ENCODE results near the gene FGF6. TPM values are rescaled to one million over a fixed set of nuclear protein-coding genes. Genes with fewer than 3 reads are reported as not detected.

Gene FGF6
- polyA plus RNA-seq, 1 of the 3 experiments (the other 2 are of a cell fraction): not detected

GRCh38 chr12:4490973-4491372 lies 45.4 kb upstream of the FGF6 start (continued):
- TF ChIP-seq FOSL2 (IDR thresholded peaks at IDR 0.05; ENCODE audit: borderline replicate concordance, low read depth) (no peak), TAF1 (IDR thresholded peaks at IDR 0.05; ENCODE audit: borderline replicate concordance, low read depth, low read length) (no peak), USF2 (IDR thresholded peaks at IDR 0.05; ENCODE audit: borderline replicate concordance, low read depth, low read length) (no peak), CHD2 (IDR thresholded peaks at IDR 0.05; ENCODE audit: low read length, partially characterized antibody) (no peak), NRF1 (IDR thresholded peaks at IDR 0.05; ENCODE audit: low read depth, low read length) (no peak), IRF3 (IDR thresholded peaks at IDR 0.05; ENCODE audit: low read depth, low read length) (no peak), FOXJ3 (CRISPR knock-in tag; IDR thresholded peaks at IDR 0.05) (no peak)

- no peak overlapping the region for H3K4me2 ChIP-seq
- CTCF ChIA-PET: no interaction called here
- H2AFZ ChIP-seq (ENCODE audit: low read depth): no peak overlapping the region
- no peaks in the 10 kb centered on the region for H3K9me2 ChIP-seq
- WGBS (ENCODE audit: low lambda C conversion rate): 88% methylated on average over 2 of the region's 2 CpGs
- H3K27ac ChIP-seq (ENCODE audit: low read depth in 2 of 2, low read length in 1 of 2): no peak overlapping the region
- no peaks in the 10 kb centered on the region for H3K79me2 ChIP-seq (ENCODE audit: insufficient read depth)
- H3K9me3 ChIP-seq: no peaks in the 10 kb centered on the region
- no peak overlapping the region for H3K4me3 ChIP-seq (ENCODE audit: low read depth in 2 of 2, low read length in 1 of 2)
- DNase-seq: no peak
- H3F3A ChIP-seq (replicated peaks; ENCODE audit: insufficient read depth): no peaks in the 10 kb centered on the region
- peaks cover 10 to 37% of the 10 kb centered on the region in 2 experiments for H3K36me3 ChIP-seq (replicated peaks in 1 of 2; ENCODE audit: control insufficient read depth in 1 of 2, insufficient read depth in 2 of 2, low read length in 1 of 2)
- H3K9ac ChIP-seq: no peak overlapping the region
- POLR2A ChIA-PET: no interaction called here
- H4K20me1 ChIP-seq (ENCODE audit: insufficient read depth): no peaks in the 10 kb centered on the region
- TF ChIP-seq, protein P1, sequence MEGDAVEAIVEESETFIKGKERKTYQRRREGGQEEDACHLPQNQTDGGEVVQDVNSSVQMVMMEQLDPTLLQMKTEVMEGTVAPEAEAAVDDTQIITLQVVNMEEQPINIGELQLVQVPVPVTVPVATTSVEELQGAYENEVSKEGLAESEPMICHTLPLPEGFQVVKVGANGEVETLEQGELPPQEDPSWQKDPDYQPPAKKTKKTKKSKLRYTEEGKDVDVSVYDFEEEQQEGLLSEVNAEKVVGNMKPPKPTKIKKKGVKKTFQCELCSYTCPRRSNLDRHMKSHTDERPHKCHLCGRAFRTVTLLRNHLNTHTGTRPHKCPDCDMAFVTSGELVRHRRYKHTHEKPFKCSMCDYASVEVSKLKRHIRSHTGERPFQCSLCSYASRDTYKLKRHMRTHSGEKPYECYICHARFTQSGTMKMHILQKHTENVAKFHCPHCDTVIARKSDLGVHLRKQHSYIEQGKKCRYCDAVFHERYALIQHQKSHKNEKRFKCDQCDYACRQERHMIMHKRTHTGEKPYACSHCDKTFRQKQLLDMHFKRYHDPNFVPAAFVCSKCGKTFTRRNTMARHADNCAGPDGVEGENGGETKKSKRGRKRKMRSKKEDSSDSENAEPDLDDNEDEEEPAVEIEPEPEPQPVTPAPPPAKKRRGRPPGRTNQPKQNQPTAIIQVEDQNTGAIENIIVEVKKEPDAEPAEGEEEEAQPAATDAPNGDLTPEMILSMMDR (IDR thresholded peaks at IDR 0.05): no peak
- TF ChIP-seq SIN3A (IDR thresholded peaks at IDR 0.05; ENCODE audit: borderline replicate concordance, low read depth, low read length) (no peak), EZH2phosphoT487 (IDR thresholded peaks at IDR 0.05; ENCODE audit: borderline replicate concordance, low read depth) (no peak), RXRA (IDR thresholded peaks at IDR 0.05; ENCODE audit: borderline replicate concordance, low read depth) (no peak), POLR2AphosphoS5 (IDR thresholded peaks at IDR 0.05; ENCODE audit: low read depth, low read length) (no peak), FOSL2 (IDR thresholded peaks at IDR 0.05; ENCODE audit: borderline replicate concordance, low read depth) (no peak), MXI1 (IDR thresholded peaks at IDR 0.05; ENCODE audit: low read depth, low read length) (no peak), YY1 (IDR thresholded peaks at IDR 0.05; ENCODE audit: low read depth) (no peak), RFX5 (IDR thresholded peaks at IDR 0.05; ENCODE audit: low read length) (no peak), ELF1 (IDR thresholded peaks at IDR 0.05) (no peak)
- H3K4me1 ChIP-seq (ENCODE audit: control insufficient read depth in 1 of 2, insufficient read depth in 2 of 2, low read depth in 1 of 2, low read length in 1 of 2): no peaks in the 10 kb centered on the region
- H3K27me3 ChIP-seq (ENCODE audit: insufficient read depth): no peaks in the 10 kb centered on the region
Observed at GRCh38 chr12:4489556-4489955, 43.9 kb upstream of the FGF6 start.
